Neuron (in vitro differentiated cells): ENCODE data around the gene VAV2.

Experiments used
- H2AFZ ChIP-seq: one replicate; pipeline ENCODE4 v1.6.1; 2013; ENCODE audit warnings: low read depth, mild to moderate bottlenecking, inconsistent platforms, low read length, moderate library complexity
- H3K27me3 ChIP-seq: one replicate; pipeline ENCODE4 v1.6.1; 2013; ENCODE audit warnings: low read length; ENCODE audit not compliant: insufficient read depth
- H3K36me3 ChIP-seq: one replicate; pipeline ENCODE4 v1.6.1; 2013; ENCODE audit warnings: low read length; ENCODE audit not compliant: insufficient read depth
- H3K4me1 ChIP-seq: one replicate; pipeline ENCODE4 v1.6.1; 2013; ENCODE audit warnings: low read length; ENCODE audit not compliant: insufficient read depth
- H3K4me3 ChIP-seq: 2 replicates; pipeline ENCODE4 v1.5.1; 2013; ENCODE audit warnings: mild to moderate bottlenecking, low read length, moderate library complexity
- H3K9me3 ChIP-seq: one replicate; pipeline ENCODE4 v1.6.1; 2013; ENCODE audit warnings: low read length

The VAV2 gene

GRCh38 chr9:133978226-133978898, 13.8 kb downstream of the VAV2 start:
- H3K36me3 ChIP-seq = no peaks in the 10 kb centered on the region
- H3K9me3 ChIP-seq = no peaks in the 10 kb centered on the region
- H3K27me3 ChIP-seq = no peaks in the 10 kb centered on the region
- no peak overlapping the region for H3K4me3 ChIP-seq
- no peak overlapping the region for H2AFZ ChIP-seq
- H3K4me1 ChIP-seq = peaks cover 19% of the 10 kb centered on the region

DNA sequence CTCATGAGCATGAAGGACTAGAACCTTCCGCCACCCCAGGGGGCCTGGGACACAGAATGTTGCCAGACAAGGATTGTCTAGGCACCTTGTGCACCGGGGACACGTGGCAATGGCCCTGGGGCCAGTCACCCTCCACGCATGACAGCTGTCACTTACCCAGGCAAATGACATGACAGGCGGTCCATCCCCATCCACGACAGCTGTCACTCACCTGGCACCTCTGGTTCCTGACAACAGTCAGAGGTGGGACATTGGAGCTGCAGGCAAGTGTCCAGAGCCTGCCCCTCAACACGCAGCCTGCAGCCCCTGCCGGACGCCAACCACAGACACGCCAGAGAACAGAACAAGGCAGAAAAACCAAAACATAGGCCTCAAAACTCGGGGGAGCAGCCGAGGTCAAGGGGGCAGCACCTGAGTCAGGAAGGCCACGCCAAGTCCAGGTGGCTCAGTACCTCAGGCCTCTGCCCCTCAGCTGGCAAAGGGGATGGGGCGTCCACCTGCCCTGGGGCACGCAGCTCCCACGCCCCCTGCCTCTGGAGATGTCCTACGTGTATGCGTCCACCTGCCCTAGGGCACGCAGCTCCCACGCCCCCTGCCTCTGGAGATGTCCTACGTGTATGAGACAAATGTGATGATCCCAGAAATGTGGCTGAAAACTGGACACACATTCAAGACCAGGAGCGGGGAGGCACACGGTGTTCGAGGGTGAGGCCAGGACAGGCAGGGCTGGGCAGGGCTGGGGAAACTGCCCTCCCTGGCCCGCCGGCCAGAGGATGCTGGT, 14.5 kb downstream of the VAV2 start:
- Histone ChIP-seq H3K4me3 (no peak overlapping the region), H3K27me3 (no peaks in the 10 kb centered on the region), H2AFZ (no peak overlapping the region), H3K4me1 (peaks cover 20% of the 10 kb centered on the region), H3K9me3 (no peaks in the 10 kb centered on the region), H3K36me3 (no peaks in the 10 kb centered on the region)

DNA sequence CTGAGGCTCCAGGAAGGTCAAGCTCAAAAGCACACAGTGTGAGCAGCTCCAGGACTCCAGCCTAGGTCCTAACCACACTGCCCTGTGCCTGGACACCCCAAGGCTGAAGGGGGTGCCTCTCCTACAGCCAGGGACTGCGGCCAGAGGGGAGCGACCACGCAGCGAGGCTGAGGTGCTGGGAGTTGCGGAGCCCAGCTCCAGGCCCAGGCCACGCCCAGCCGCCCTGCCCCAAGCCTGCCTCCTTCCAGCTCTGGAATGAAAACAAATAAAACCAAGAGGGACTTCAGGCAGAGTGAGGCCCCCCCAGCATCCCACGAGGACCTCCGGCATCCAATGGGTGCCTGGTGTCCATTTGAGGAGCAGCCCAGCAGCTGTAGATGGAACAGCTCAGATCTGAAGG, 15.2 kb downstream of the VAV2 start:
- H3K4me3 ChIP-seq = no peak overlapping the region
- no peaks in the 10 kb centered on the region for H3K9me3 ChIP-seq
- H3K27me3 ChIP-seq = no peaks in the 10 kb centered on the region
- H2AFZ ChIP-seq = no peak overlapping the region
- peaks cover 27% of the 10 kb centered on the region for H3K4me1 ChIP-seq
- H3K36me3 ChIP-seq = no peaks in the 10 kb centered on the region

GRCh38 chr9:133976191-133976861, 15.8 kb downstream of the VAV2 start:
- Histone ChIP-seq H2AFZ (no peak overlapping the region), H3K9me3 (no peaks in the 10 kb centered on the region), H3K36me3 (no peaks in the 10 kb centered on the region), H3K27me3 (no peaks in the 10 kb centered on the region), H3K4me3 (no peak overlapping the region), H3K4me1 (peaks cover 32% of the 10 kb centered on the region)

- H3K4me1 ChIP-seq = peaks cover 38% of the 10 kb centered on the region
- no peak overlapping the region for H3K4me3 ChIP-seq
- H3K9me3 ChIP-seq = no peaks in the 10 kb centered on the region
- H2AFZ ChIP-seq = no peak overlapping the region
- H3K36me3 ChIP-seq = no peaks in the 10 kb centered on the region
- no peaks in the 10 kb centered on the region for H3K27me3 ChIP-seq
Observed at GRCh38 chr9:133975511-133975910, 16.6 kb downstream of the VAV2 start.

- H2AFZ ChIP-seq = no peak overlapping the region
- peaks cover 31% of the 10 kb centered on the region for H3K4me1 ChIP-seq
Observed at GRCh38 chr9:133974631-133975341, 17.3 kb downstream of the VAV2 start.

DNA sequence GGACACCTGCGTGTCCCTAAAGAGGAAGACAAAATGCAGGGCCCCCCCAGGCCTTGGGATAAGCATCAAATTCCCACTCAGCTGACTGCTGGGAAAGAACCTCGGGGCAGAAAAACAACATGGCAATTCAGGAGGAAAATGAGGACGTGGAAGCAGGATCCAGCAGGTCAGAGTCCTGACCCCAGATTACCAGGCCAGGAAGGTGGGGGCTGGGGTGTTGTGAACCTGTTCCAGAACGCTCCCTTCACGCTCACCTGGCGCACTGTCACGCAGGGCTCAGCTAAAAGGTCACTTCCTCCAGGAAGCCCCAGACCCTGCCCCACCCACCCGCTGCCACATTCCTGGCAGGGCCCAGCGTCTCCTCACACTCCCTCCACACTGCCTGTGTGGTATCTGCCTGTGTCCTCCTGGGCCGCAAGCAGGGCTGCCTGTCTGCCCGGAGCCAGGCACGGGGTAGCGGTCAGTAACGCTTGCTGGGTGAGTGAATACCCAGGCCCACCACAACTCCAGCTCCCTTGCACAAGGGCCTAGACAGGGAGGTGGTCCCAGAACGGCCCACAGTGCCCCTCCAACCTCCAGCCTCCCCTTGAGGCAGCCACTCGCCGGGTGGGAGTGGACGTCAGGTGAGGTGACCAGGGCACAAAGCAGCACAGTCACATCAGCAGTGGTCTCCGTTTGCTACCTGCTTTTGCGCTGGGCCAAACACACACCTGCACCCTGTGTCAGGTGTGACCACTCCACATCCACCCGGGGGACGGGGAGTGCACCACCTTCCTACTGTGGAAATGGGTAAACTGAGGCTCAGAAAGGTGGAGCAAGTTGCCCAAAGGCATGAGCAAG, 18.1 kb downstream of the VAV2 start:
- peaks cover 23% of the 10 kb centered on the region for H3K4me1 ChIP-seq
- no peak overlapping the region for H2AFZ ChIP-seq
- no peaks in the 10 kb centered on the region for H3K27me3 ChIP-seq
- no peak overlapping the region for H3K4me3 ChIP-seq
- no peaks in the 10 kb centered on the region for H3K36me3 ChIP-seq
- H3K9me3 ChIP-seq = no peaks in the 10 kb centered on the region

More at GRCh38 chr9:133974631-133975341, 17.3 kb downstream of the VAV2 start:
- Histone ChIP-seq H3K27me3 (no peaks in the 10 kb centered on the region), H3K36me3 (no peaks in the 10 kb centered on the region), H3K4me3 (no peak overlapping the region), H3K9me3 (no peaks in the 10 kb centered on the region)

DNA sequence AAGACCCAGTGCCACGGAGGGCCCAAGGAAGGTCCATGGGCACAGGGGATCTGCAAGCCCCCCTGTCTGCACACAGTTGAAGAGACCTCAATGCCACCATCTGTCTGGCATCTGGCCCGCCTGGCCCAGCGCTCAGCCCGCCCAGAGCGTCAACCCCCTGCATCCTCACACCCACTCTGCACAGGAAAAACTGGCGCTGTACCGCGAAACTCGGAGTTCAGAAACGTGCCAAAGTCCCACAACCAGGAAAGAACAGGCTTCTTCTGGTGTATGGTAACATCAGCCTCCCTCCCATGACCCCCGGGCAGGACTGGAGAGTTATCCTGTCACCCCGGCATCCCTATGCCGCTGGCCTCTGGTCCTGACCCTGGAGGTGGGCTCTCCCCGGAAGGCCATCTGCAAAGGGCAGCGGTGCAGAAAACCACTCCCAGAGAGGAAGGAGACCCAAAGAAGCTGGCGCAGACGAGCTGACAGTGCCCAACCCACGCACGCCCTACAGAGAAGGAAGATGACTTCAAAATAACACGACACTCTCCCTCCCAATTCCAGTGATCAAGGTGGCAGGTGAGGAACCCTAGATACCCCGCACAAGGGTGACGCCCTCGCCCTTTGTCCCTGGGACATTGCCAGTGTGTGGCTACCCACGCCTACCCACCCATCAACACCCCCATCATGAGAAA, 18.9 kb downstream of the VAV2 start:
- Histone ChIP-seq H3K4me1 (peaks cover 20% of the 10 kb centered on the region), H3K9me3 (no peaks in the 10 kb centered on the region), H3K4me3 (no peak overlapping the region), H2AFZ (no peak overlapping the region), H3K27me3 (no peaks in the 10 kb centered on the region), H3K36me3 (no peaks in the 10 kb centered on the region)

- no peak overlapping the region for H3K4me3 ChIP-seq
- H2AFZ ChIP-seq = no peak overlapping the region
- H3K9me3 ChIP-seq = no peaks in the 10 kb centered on the region
- no peaks in the 10 kb centered on the region for H3K27me3 ChIP-seq
- H3K4me1 ChIP-seq = peaks cover 20% of the 10 kb centered on the region
- H3K36me3 ChIP-seq = no peaks in the 10 kb centered on the region
Observed at GRCh38 chr9:133971981-133972941, 19.9 kb downstream of the VAV2 start.

DNA sequence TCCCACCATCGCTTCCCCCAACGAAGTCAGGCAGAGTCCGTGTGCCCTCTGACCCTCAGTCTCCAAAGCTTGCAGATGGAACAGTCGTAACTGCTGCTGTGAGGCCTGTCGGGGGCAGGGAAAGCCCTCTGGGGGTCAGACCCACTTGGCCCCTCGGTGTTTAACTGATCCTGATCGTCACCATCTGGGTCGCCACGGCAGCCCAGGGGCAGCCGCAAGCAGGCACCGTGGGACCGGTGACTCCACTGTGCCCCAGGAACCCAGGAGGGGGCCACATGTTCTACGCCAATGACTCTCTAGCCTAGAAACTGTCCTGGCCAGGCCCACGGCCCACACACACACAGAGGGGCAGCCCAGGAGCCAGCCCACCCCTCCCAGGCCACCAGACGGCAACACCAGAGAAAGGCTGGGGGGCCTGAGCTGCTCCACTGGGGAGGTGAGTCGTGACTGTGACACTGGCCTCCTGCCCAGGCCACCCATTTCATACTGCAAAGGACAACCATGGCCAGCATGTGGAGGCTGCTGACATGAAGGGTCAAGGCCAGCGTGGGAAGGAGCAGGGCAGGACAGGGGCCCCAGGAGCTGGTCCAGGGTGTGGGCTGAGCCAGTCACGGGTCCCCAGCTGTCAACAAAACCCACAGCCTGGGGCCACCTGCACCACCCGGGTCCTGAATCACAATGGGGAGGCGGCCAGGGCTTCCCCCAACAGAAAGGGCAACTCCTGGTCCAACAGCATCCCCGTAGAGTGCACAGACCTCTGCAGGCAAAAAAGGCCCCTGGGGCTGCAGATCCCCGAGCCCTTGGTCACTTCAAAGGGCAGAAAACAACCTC, 20.8 kb downstream of the VAV2 start:
- Histone ChIP-seq H2AFZ (no peak overlapping the region), H3K4me1 (peaks cover 20% of the 10 kb centered on the region), H3K27me3 (no peaks in the 10 kb centered on the region), H3K36me3 (no peaks in the 10 kb centered on the region), H3K4me3 (no peak overlapping the region), H3K9me3 (no peaks in the 10 kb centered on the region)
